Skeletal muscle cell (primary cell): ENCODE data around the gene CAMSAP1.

Source experiments
- DNase-seq: peaks from one replicate; pipeline ENCODE4 v3.0.0-alpha.2; 2010; ENCODE audit warnings: low read depth
- H3K4me3 ChIP-seq: 2 replicates; pipeline ENCODE4 v1.5.1; 2011; ENCODE audit warnings: low read depth, mild to moderate bottlenecking, control low read depth, low read length, moderate library complexity

CAMSAP1 gene

DNA sequence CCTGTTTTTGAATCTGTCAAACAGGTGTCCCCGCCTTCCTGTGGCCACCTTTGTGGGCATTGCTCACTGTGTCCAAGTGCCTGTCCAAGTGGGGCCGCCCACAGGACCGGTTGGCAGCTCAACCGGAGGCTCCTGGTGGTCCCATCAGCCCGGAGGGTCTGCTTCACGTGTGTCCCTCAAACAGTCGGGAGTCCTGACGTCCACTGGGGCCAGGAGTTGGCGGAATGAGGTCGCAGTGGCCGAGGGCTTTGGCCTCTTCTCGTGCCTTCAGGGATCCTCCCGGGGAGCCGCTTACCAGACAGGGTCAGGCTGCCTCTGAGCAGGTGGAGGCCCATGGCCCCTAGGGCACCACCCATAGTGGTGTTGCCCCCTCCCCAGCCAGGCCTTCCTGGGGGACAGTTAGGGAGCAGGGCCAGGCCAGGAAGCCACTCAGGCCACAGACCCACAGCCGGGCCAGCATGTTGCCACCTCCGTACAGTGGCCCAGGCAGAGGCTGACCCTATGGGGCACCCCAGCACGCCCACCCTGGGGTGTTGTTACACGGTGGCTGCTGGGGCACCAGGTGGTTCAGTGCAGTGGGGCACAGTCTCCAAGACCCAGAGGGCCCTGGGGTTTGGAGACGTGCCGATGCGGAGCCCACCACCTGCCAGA, 135.8 kb downstream of the CAMSAP1 start:
- no peak for DNase-seq

DNA sequence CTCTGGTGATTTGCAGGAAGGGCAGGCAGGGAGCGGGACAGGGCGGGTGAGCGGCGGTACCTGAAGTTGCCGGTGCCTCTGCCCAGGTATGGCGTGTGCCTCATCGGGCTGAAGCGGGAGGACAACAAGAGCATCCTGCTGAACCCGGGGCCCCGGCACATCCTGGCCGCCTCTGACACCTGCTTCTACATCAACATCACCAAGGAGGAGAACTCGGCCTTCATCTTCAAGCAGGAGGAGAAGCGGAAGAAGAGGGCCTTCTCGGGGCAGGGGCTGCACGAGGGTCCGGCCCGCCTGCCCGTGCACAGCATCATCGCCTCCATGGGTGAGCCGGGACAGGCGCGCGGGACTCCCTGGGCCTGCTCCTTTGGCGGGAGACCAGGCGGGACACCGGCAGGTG, 136.6 kb downstream of the CAMSAP1 start:
- H3K4me3 ChIP-seq: no peak overlapping the region
- DNase-seq: no peak

More for the DNA sequence above, 135.8 kb downstream of the CAMSAP1 start:
- H3K4me3 ChIP-seq: no peak overlapping the region

DNA sequence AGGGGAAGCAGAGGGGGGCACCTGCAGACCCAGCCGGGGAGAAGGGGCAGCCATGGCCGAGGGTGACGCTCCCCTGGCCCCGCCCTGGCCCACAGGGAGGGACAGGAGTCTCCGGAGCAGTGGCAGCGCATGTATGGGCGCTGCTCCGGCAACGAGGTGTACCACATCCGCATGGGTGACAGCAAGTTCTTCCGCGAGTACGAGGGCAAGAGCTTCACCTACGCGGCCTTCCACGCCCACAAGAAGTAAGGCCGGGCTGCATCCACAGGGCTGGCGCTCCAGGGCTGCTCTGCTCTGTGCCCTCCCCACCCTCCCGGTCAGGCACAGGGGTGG, 137.2 kb downstream of the CAMSAP1 start:
- DNase-seq: no peak
- no peak overlapping the region for H3K4me3 ChIP-seq

DNA sequence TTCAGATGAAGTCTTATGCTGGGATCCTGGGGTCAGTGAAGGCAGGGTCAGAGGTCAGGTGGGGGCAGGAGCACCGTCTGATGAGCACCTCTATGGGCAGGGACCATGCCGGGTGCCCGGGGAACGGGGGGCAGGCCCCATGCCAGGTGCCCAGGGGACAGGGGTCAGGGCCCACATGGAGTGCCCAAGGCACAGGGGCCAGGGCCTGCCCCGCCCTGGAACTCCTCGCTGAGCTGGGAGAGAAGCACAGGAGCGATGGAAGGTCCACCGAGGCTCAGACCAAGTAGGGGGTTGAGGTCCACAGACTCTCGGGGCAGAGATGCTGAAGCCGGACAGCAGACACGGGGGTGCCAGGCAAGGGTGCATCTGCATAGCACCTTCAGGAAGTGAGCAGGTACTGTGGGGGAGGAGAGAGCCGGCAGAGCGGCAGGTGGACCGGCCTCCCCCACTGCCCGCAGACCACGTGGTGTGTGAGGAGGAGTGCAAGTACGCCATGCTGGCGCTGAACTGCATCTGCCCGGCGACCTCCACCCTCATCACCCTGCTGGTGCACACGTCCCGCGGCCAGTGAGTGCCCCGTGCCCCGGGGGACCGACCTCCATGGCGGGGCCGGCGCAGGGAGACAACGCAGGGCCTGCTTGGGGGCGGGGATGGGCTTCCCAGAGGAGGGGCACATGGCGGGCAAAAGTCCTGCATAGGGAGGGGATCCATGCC, 137.7 kb downstream of the CAMSAP1 start:
- DNase-seq: no peak
- H3K4me3 ChIP-seq: no peak overlapping the region

DNA sequence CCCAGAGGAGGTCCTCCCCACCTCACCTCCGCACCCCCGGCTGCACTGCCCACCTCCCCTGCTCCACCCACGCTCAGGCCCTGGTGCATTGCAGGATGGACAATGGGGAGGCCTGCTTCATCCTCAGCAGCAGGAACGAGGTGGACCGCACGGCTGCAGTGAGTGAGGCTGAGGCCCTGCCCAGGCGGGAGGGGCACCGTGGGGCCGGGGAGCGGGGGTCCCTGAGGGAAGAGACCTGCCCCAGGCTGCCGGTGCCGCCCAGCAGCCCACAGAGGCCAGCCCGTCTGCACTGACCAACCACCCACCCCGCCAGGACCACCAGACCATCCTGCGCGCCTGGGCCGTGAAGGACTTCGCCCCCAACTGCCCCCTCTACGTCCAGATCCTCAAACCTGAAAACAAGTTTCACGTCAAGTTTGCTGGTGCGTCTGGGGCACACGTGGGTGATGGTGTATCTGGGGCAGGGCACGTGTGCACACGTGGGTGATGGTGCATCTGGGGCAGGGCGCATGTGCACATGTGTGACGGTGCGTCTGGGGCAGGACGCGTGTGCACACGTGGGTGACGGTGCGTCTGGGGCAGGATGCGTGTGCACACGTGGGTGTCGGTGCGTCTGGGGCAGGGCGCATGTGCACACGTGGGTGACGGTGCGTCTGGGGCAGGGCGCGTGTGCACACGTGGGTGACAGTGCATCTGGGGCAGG, 138.7 kb downstream of the CAMSAP1 start:
- no peak overlapping the region for H3K4me3 ChIP-seq
- DNase-seq: no peak

DNA sequence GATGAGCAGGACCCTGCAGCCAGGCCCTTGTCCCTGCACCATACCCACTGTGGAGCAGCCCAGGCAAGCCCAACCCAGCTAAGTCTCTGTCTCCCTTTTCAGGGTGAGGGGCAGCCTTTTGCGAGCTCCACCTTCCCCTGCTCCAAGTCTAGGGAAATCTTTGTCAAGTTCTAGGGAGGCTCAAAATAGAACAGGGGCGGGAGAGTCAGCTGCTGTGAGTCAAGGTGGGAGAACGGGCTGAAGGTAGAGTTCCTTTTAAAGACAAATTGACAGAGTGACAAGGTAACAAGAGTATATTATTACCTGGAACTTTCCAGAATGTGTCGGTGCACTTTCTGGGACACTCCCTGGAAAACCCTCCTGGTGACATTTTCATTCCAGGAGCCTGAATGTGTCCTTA, 140.6 kb downstream of the CAMSAP1 start:
- no peak for DNase-seq
- no peak overlapping the region for H3K4me3 ChIP-seq

DNA sequence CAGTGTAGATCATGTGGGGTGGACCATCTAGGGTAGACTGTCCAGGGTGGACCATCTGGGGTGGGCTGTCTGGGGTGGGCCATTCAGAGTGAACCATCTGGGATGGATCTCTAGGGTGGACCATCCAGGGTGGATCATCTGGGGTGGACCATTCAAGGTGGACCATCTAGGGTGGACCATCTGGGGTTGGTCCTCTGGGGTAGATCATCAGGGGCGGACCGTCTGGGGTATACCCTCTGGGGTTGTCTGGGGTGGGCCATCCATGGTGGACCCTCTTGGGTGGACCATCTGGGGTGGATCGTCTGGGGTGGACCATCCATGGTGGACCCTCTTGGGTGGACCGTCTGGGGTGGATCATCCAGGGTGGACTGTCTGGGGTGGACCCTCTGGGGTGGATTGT, 141.1 kb downstream of the CAMSAP1 start:
- DNase-seq: no peak
- no peak overlapping the region for H3K4me3 ChIP-seq

DNA sequence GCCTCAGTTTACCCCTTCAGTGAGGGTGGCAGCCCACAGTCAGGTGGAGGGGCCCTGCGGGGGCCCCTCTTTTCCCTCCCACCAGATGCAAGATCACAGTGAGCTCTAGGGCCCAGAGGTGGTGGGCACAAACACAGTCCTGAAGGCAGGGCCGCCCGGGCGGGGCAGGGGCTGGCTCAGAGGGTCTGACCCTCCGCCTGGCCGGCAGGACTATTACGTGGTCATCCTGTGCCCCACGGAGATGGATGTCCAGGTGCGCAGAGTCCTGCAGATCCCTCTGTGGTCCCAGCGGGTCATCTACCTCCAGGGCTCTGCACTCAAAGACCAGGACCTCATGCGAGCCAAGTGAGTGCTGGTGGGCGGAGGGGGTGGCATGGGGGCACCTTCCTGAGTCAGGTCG, 141.9 kb downstream of the CAMSAP1 start:
- no peak for DNase-seq
- no peak overlapping the region for H3K4me3 ChIP-seq

DNA sequence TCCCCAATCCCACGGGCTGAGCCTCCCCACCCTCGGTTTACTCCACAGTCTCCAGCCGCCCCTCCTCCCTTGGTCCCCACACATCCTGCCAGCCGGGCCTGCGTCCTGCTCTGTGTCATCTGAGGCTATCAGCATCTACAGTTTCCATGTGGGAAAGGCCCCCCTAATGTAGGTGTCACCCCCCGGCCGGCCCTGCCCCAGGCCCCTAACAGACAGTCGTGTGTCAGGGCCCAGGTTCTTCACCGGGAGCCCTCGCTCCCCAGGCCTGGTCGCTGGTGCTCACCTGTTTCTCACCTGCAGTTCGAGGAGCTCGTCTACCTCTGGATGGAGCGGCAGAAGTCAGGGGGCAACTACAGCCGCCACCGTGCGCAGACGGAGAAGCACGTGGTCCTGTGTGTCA, 142.6 kb downstream of the CAMSAP1 start:
- DNase-seq: no peak
- H3K4me3 ChIP-seq: no peak overlapping the region

DNA sequence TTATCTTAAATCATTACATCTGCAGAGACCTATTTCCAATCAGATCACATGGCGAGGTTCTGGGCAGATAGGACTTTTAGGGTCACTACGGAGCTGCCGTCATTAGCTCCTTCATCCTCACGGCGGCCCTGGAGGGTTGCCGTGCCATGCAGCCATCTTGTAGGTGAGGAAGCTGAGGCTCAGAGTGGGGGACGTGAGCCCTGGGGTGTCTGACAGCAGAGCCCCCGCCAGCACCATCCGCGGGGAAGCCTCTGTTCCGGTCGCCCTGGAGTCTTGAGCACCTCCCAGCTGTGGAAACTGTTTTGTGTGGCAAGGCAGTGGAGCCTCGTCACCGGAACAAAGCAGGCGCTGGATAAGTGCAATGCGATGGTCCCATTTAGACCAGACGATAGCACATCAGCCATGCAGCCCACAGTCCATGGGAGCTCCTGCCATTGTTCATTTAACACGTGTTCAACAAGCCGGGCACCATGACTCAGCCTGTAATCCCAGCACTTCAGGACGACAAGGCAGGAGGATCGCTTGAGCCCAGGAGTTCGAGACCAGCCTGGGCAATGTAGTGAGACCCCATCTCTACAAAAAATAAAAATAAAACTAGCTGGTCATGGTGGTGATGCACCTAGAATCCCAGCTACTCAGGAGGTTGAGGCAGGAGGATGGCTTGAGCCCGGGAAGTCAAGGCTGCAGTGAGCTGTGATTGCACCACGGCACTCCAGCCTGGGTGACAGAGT, 143.5 kb downstream of the CAMSAP1 start:
- DNase-seq: no peak
- no peak overlapping the region for H3K4me3 ChIP-seq

DNA sequence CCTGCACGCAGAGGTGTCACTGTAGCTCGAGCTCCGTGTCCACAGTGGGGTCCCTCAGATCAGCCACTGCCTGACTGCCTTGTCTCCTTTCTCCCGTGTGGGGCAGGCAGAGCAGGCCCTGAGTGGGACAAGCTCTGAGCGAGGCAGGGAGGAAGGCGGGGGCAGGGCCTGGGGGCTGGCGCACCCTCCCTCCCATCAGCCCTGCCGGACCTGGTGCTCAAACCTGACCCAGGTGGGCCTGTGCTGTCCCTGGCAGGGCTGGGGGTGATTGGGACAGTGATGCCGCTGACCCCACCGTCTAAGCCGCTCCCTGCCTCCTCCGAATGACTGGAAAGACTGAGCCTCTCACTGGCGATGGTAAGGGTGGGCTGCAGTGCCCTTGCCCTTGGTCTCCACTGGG, 144.4 kb downstream of the CAMSAP1 start:
- DNase-seq: no peak
- H3K4me3 ChIP-seq: no peak overlapping the region

DNA sequence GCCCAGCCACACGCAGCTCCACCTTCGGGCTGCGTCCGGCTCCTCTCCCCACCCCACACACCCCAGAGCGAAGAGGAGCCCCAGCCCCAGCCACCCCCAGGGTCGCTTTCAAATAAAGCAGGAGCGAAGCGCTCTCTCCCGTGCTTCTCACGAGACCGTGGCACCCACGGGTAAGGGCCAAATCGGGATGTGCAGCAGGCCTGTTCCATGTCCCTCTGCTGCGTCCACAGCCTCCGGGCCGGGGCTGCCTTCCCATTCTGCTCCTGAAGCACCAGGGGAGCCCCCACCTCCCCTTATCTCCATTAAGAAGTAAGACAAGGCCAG, 145.5 kb downstream of the CAMSAP1 start:
- no peak for DNase-seq
- no peak overlapping the region for H3K4me3 ChIP-seq

DNA sequence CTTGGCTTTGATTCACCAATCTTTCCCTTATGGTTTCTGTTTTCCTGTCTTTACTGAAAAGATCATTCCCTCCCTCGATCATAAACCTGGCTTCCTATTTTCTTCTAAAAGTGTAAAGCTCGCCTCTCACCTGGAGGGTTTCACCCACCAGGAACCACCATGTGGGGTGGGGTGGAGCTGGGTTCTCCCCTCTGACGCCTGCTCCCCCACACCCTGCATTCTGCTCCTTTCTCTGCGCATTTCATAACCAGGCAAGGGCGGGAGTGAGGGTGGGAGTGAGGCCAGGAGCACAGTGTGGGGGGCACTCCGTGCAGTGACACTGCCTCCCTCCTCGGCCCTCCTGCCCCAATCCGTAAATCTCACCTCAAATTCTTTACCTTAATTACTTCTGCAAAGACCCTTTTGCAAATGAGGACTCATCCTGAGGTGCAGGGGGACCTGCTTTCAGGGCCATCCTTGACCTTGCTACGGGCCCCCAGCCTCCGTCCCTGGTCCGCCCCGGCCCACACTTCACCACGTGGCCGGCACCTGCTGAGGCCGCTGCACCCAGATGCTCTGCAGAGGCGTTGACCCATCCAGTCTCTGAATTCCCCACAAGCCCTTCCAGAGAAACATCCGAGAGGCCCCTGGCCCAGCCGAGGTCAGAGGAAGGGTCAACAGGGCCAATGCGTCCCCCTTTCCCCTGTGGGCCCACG, 146.0 kb downstream of the CAMSAP1 start:
- H3K4me3 ChIP-seq: no peak overlapping the region
- no peak for DNase-seq

DNA sequence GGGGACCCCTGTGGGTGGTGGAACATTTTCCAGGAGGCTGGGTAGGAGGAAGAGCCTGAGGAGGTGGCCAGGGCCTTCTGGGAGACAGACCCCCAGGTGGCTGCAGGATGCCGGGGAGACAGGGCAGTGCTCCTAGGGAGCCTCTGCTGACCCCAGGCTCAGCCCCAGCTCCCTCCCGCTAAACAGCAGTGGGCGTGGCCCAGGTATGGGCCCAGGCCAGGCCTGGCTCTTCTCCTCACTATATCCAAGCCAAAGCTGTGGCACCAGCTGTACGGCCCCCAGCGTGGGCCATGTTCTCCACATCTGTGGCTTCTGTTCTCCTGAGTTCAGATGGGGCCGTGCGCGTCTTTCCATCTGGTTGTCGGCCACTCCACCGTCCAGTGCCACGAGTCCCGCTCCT, 146.9 kb downstream of the CAMSAP1 start:
- H3K4me3 ChIP-seq: no peak overlapping the region
- DNase-seq: no peak

DNA sequence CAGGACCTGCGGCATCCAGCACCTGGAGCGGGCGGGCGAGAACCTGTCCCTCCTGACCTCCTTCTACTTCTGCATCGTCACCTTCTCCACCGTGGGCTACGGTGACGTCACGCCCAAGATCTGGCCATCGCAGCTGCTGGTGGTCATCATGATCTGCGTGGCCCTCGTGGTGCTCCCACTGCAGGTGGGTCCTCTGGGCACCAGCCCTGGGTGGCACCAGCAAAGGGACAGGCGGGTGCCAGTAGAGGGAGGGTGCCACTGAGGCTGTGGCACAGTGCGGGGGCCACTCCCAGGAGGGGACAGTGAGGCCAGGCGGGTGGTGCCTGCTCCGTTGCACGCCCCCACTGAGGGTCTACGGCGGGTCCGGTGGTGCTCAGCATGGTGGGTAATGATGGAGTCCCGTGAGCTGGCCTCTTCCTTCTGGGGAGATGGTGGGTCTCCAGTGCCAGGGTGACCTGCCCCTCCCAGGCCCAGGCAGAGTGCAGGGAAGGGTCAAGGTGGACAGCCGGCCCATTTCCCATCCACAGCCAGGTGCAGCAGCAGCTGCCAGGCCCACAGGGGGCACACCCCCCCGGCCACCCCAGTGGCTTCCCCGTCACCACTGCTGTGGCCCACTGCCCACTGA, 147.6 kb downstream of the CAMSAP1 start:
- H3K4me3 ChIP-seq: no peak overlapping the region
- no peak for DNase-seq

DNA sequence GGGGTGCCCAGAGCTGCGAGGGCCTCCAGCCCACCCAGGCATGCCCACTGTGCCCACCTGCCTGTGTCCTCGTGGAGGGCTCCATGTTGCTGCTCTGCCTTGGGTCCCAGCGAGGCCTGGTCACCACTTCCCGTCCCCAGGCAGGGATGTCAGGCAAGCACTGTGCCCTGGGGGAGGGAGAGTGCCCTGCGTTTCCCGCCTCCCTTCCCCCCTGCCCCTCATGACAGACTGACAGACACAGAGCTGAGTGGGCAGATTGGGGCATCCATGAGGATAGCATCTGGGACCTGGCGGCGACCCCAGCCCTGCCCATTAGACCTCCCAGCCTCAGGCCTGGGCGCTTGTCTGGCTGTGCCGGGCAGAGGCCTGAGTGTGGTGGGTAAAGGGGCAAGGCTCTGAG, 148.5 kb downstream of the CAMSAP1 start:
- no peak overlapping the region for H3K4me3 ChIP-seq
- no peak for DNase-seq
